ENCODE measurements around the gene PIGM. TPM values are rescaled to one million over a fixed set of nuclear protein-coding genes. Genes with fewer than 3 reads are reported as not detected.
A peak's percentile ranks its signal among the peaks of the same experiment; 100 is the strongest.

Gene PIGM
- total RNA-seq, 4 donors from 2014 or later = 3.7 to 5.4 (median 4.4) TPM

DNA sequence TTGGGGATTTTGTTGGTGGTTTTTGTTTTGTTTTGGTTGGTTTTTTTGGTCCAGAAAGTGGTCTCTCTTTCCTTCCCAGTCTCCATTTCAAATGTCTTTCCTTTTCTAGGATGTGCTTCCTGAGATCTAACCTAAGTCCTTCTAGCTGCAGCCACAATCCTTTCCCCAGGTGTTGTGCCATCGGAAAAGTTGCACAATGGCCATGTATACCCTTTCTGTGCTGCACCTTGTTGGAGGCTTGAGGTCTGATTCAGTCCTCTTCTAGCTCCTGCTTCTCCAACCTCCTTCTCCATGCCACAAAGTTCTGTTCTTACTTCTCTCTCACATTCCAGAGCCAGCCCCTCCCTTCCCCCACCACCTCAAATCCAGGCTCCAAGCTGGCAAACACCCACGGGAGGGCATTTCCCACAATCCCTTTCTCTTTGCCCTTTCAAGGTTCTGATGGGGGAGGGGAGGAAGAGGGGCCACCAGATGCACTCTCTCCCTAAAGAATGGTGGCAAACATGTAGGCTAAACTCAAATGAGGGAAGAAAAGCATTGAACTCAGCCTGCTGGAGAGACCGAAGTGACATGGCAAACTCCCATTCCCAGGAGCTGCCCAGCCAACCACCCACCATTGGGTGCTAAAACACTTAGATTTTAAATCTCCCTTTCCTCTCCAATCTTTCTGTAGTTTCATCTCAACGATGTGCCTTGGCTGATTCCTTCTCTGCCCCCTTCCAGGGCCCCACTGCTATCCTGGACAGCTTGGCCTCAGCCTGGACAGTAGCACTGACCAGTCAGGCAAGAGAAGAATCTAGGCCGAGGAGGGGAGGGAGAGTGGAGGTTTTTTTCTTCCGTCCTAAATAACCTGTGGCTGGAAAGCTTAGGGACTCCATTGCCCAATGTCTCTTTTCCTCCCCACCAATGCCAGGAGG, 35.3 kb upstream of the PIGM start:
- no peaks in the 10 kb centered on the region for H3K9me3 ChIP-seq
- 47 to 71% methylated on average over 3 to 5 of the region's 6 CpGs for WGBS, 2 donors (ENCODE audit: low coverage in 1 of 2)
- H3K27ac ChIP-seq = no peak overlapping the region
- H3K4me3 ChIP-seq = no peak overlapping the region
- H3K27me3 ChIP-seq = peaks cover 37% of the 10 kb centered on the region
- no peak for ATAC-seq
- H3K36me3 ChIP-seq = no peaks in the 10 kb centered on the region
- peaks cover 0 to 16% (median 0%) of the 10 kb centered on the region in 3 donors for H3K4me1 ChIP-seq
- TF ChIP-seq, protein P1, sequence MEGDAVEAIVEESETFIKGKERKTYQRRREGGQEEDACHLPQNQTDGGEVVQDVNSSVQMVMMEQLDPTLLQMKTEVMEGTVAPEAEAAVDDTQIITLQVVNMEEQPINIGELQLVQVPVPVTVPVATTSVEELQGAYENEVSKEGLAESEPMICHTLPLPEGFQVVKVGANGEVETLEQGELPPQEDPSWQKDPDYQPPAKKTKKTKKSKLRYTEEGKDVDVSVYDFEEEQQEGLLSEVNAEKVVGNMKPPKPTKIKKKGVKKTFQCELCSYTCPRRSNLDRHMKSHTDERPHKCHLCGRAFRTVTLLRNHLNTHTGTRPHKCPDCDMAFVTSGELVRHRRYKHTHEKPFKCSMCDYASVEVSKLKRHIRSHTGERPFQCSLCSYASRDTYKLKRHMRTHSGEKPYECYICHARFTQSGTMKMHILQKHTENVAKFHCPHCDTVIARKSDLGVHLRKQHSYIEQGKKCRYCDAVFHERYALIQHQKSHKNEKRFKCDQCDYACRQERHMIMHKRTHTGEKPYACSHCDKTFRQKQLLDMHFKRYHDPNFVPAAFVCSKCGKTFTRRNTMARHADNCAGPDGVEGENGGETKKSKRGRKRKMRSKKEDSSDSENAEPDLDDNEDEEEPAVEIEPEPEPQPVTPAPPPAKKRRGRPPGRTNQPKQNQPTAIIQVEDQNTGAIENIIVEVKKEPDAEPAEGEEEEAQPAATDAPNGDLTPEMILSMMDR (IDR thresholded peaks at IDR 0.05) = no peak
- no peak for TF ChIP-seq POLR2AphosphoS5 (IDR thresholded peaks at IDR 0.05)
- TF ChIP-seq POLR2A (IDR thresholded peaks at IDR 0.05) = no peak
- TF ChIP-seq EP300 (IDR thresholded peaks at IDR 0.05) = no peak

DNA sequence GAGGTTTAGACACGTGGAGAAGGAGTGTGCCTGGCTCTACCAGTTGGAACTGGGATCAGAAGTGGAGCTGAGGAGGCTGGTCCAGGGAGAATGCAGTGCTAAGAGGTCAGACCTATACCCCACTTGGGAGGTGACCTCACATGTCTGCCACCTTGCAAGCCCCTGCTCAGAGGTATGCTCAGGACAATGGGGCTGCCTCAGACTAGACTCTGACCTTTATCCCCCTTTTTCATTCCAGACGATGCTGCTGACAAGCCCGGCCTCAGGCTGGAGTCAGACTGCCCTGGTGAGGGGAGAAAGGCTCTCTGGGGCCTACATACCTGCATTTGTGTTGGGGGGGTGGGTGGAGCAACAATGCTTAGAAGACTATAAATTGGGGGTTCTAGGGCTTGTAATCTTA, 33.0 kb upstream of the PIGM start:
- no peaks in the 10 kb centered on the region for H3K36me3 ChIP-seq
- no peak overlapping the region for H3K27ac ChIP-seq
- no peak overlapping the region for H3K4me3 ChIP-seq
- no peak for ATAC-seq
- H3K9me3 ChIP-seq = no peaks in the 10 kb centered on the region
- H3K27me3 ChIP-seq = peaks cover 43% of the 10 kb centered on the region
- peaks cover 0 to 3% (median 0%) of the 10 kb centered on the region in 3 donors for H3K4me1 ChIP-seq
- TF ChIP-seq, protein P1 (IDR thresholded peaks at IDR 0.05) = no peak
- no peak for TF ChIP-seq EP300 (IDR thresholded peaks at IDR 0.05)
- no peak for TF ChIP-seq POLR2A (IDR thresholded peaks at IDR 0.05)
- no peak for TF ChIP-seq POLR2AphosphoS5 (IDR thresholded peaks at IDR 0.05)
- 29 to 53% methylated on average over 1 to 3 of the region's 3 CpGs for WGBS, 2 donors (ENCODE audit: low coverage in 1 of 2)

DNA sequence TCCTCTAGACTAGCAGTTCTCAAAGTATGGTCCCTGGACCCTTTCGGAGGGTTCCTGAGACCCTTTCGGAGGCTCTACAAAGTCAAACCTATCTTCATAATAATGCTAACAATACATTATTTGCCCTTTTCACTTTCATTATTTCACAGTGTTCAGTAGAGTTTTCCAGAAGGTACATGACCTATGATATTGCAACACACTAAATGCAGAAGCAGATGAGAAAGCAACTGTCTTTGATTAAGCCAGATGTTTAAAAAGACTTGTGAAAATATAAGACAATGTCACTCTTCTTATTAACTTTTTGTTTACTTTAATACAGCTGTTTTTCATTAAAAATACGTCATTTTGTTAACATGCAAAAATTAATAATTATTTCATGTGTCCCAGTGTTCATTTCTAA, 32.4 kb upstream of the PIGM start:
- Histone ChIP-seq H3K4me3 (no peak overlapping the region), H3K9me3 (no peaks in the 10 kb centered on the region), H3K4me1 (no peaks in the 10 kb centered on the region), H3K27ac (no peak overlapping the region), H3K27me3 (peaks cover 38% of the 10 kb centered on the region), H3K36me3 (no peaks in the 10 kb centered on the region)
- TF ChIP-seq EP300 (IDR thresholded peaks at IDR 0.05) (no peak), POLR2AphosphoS5 (IDR thresholded peaks at IDR 0.05) (no peak)
- TF ChIP-seq, protein P1 (IDR thresholded peaks at IDR 0.05) = no peak
- ATAC-seq = no peak
- 80 to 82% methylated on average over 3 of the region's 3 CpGs for WGBS, 2 donors (ENCODE audit: low coverage in 1 of 2)

DNA sequence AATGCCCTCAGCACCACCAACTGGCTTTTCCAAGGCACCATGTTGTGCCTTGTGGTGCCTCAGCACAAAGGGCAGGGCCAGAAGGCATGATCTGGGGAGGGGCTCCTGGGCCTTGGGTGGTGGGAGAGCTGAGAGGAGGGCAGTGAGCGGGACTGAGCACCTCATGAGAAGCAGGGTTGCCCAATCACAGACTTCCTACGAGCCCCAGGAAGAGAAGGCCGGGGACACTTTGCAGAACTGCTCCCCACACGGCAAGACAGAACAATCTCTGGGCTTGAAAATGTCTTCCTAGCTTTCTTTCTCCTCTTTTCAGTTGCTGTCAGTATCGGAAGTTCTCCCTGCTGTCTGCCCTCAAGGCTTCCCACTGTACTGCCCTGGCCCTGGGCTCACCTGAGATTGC, 31.4 kb upstream of the PIGM start:
- 95 to 100% methylated on average over 1 to 3 of the region's 5 CpGs for WGBS, 2 donors (ENCODE audit: low coverage in 1 of 2)
- Histone ChIP-seq H3K9me3 (no peaks in the 10 kb centered on the region), H3K4me3 (no peak overlapping the region), H3K27ac (no peak overlapping the region), H3K4me1 (no peaks in the 10 kb centered on the region), H3K27me3 (peaks cover 35% of the 10 kb centered on the region), H3K36me3 (no peaks in the 10 kb centered on the region)
- no peak for ATAC-seq
- TF ChIP-seq POLR2A (IDR thresholded peaks at IDR 0.05) = no peak
- TF ChIP-seq POLR2AphosphoS5 (IDR thresholded peaks at IDR 0.05) = no peak
- TF ChIP-seq EP300 (IDR thresholded peaks at IDR 0.05) = no peak
- TF ChIP-seq, protein P1 (IDR thresholded peaks at IDR 0.05) = no peak

DNA sequence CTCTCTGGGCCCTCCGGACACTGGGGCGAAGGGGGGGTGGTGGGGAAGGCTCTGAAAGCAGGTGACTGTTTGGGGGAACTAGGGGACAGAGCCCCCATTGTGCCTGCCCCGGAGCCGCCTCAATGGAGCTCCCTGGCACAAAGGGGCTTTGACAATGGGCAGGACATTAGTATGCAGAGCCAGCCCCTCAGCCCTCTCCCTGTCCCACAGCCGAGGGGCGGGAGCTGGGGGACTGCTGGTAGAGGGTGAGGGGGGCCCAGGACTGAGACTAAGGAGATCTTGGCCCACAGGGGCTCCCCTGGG, 30.4 kb upstream of the PIGM start:
- Histone ChIP-seq H3K4me3 (no peak overlapping the region), H3K27ac (no peak overlapping the region), H3K4me1 (no peaks in the 10 kb centered on the region), H3K27me3 (peaks cover 41% of the 10 kb centered on the region), H3K36me3 (no peaks in the 10 kb centered on the region), H3K9me3 (no peaks in the 10 kb centered on the region)
- ATAC-seq = peak; percentile 28
- no CpG with 5 or more reads among the region's 6 CpGs for WGBS, 2 donors (ENCODE audit: low coverage in 1 of 2)
- no peak for TF ChIP-seq EP300 (IDR thresholded peaks at IDR 0.05)
- no peak for TF ChIP-seq POLR2A (IDR thresholded peaks at IDR 0.05)
- no peak for TF ChIP-seq POLR2AphosphoS5 (IDR thresholded peaks at IDR 0.05)
- TF ChIP-seq, protein P1 (IDR thresholded peaks at IDR 0.05) = no peak
